Measurements from ENCODE around the gene PDXDC1. TPM values are rescaled to one million over a fixed set of nuclear protein-coding genes. Genes with fewer than 3 reads are reported as not detected.

The PDXDC1 gene, protein sequence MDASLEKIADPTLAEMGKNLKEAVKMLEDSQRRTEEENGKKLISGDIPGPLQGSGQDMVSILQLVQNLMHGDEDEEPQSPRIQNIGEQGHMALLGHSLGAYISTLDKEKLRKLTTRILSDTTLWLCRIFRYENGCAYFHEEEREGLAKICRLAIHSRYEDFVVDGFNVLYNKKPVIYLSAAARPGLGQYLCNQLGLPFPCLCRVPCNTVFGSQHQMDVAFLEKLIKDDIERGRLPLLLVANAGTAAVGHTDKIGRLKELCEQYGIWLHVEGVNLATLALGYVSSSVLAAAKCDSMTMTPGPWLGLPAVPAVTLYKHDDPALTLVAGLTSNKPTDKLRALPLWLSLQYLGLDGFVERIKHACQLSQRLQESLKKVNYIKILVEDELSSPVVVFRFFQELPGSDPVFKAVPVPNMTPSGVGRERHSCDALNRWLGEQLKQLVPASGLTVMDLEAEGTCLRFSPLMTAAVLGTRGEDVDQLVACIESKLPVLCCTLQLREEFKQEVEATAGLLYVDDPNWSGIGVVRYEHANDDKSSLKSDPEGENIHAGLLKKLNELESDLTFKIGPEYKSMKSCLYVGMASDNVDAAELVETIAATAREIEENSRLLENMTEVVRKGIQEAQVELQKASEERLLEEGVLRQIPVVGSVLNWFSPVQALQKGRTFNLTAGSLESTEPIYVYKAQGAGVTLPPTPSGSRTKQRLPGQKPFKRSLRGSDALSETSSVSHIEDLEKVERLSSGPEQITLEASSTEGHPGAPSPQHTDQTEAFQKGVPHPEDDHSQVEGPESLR
- total RNA-seq, result 85.0 TPM

GRCh38 chr16:14974656-14975417 lies at the start of gene PDXDC1:
Gene PDXDC1, plus strand, starts transcription at chr16:14975026. Its CDS starts 174 bp downstream, at chr16:14975200.

GRCh38 chr16:14937143-14937542 lies 37.7 kb upstream of the PDXDC1 start, which contains the start of gene NPIPA1:
Gene NPIPA1, plus strand, starts transcription at chr16:14937443. Its CDS starts 0 bp downstream, at chr16:14937443.

GRCh38 chr16:15093955-15094827 lies 119.4 kb downstream of the PDXDC1 start, which contains the start of gene RRN3:
Gene RRN3, minus strand, starts transcription at chr16:15094272. Its CDS starts 39 bp downstream, at chr16:15094233.

Small RNA genes within 50 kb of the gene (small RNA-seq; reads per million reads assigned to genes)
- gene AC138932.4 (ENCODE audit: low replicate concordance) (not detected), gene MIR1972-1 (ENCODE audit: low replicate concordance) (not detected), gene MIR3180-4 (ENCODE audit: low replicate concordance) (not detected), gene MIR6511A1 (ENCODE audit: low replicate concordance) (not detected), gene MIR6770-1 (ENCODE audit: low replicate concordance) (not detected), gene RF00019 (ENCODE audit: low replicate concordance) (not detected)

Other genes starting within 250 kb of the PDXDC1 start
- gene NPIPA2, start 232.5 kb upstream of the PDXDC1 start, total RNA-seq, result not detected
- 63.9 TPM for gene NOMO1, start 141.3 kb upstream of the PDXDC1 start, total RNA-seq
- gene NPIPA1, start 37.6 kb upstream of the PDXDC1 start, total RNA-seq, result 71.2 TPM
- gene NTAN1, start 81.0 kb downstream of the PDXDC1 start, total RNA-seq, result 41.2 TPM
- gene RRN3, start 119.2 kb downstream of the PDXDC1 start, total RNA-seq, result 34.3 TPM

Data from metanephros (tissue), 2 donors.